GM12874 (cell line): Measurements from ENCODE around the gene GATAD2A.

Experiments used
- TF ChIP-seq, protein P1 (sequence below): IDR thresholded peaks from 2 replicates; pipeline ENCODE4 v1.5.1; 2011; ENCODE audit warnings: low read depth, mild to moderate bottlenecking, control low read depth, low read length, moderate library complexity; ENCODE audit not compliant: insufficient read depth

Gene GATAD2A

DNA sequence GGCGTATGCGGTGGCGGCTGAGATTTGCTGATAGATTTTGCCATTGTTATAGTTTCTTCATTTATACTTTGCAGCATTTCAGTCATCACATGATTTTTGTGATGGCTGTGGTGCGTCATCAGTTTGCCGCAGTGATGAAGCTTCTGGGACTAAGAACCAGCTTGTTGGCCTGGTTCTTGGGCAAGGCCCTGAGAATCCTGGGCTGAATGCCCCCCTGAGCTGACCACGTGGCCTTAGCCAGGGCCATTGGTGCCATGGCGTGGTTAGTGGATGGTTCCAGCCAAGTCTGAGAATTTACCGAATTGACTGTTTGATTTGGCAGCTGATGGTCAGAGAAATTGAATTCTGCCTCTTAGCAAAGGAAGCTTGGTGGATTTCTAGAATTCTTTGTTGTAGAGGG lies 17.8 kb downstream of the GATAD2A start:
- TF ChIP-seq, protein P1, sequence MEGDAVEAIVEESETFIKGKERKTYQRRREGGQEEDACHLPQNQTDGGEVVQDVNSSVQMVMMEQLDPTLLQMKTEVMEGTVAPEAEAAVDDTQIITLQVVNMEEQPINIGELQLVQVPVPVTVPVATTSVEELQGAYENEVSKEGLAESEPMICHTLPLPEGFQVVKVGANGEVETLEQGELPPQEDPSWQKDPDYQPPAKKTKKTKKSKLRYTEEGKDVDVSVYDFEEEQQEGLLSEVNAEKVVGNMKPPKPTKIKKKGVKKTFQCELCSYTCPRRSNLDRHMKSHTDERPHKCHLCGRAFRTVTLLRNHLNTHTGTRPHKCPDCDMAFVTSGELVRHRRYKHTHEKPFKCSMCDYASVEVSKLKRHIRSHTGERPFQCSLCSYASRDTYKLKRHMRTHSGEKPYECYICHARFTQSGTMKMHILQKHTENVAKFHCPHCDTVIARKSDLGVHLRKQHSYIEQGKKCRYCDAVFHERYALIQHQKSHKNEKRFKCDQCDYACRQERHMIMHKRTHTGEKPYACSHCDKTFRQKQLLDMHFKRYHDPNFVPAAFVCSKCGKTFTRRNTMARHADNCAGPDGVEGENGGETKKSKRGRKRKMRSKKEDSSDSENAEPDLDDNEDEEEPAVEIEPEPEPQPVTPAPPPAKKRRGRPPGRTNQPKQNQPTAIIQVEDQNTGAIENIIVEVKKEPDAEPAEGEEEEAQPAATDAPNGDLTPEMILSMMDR: no peak

DNA sequence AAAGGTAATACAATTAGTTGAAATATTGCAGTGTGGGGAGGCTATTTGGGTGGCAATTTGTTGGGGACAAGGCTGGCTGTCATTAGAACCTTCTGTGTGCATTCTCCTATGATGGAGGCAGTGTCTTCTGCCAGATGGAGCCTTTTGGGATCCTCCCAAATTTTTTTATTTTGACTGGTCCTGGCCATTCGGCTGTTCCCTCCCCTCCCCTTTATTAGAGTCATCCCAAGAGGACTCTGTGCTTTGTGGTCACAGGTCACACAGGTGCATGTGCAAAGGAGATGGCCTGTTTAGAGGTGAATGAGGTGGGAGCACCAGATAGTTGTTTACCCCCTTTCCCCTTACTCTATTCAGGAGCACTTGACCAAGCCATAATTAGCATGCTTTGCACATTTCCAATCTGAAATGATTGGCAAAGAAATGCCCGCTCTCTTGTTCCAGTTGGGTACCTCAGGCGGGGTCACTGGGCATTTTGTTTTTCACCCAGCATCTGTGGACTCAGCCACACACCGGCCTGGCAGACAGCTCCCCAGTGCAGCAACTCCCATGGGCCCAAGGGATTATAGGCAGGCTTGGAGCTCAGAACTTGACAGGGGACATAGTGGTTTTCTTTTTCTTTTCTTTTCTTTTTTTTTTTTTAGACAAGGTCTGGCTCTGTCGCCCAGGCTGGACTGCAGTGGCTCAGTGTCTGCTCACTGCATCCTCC lies 19.8 kb downstream of the GATAD2A start:
- TF ChIP-seq, protein P1: no peak

DNA sequence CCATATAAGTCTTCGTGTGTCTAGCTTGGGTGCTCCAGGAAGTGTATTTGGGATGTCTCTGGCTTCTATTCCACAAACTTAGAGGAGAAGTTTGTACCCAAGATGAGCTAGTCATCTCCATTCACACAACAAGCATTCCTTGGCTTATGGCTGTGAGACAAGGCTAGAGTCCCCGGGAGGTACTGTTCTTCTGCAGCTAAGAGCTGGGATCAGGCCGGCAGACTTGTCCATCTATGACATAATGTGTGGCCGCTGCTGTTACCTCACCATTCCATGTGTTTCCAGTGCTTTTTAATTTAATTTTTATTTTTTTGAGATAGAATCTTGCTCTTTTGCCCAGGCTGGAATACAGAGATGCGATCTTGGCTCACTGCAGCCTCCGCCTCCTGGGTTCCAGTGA lies 20.7 kb downstream of the GATAD2A start:
- TF ChIP-seq, protein P1: no peak

DNA sequence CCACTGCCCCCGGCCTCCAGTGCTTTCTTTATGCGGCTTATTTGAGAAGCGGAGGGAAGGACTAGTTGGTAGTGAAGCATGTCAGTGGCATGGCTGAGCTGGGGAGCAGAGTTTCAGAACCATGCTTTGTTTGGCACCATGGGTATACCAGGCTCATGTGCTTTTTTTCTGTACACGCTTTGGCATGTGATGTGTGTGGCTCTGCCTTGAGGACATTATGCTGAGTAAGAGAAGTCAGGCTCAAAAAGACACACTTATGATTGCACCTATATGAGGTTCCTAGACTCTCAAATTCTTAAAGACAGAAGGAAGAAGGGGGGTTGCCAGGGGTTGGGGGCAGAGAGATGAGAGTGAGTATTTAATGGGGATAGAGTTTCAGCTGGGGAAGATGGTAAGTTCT lies 21.3 kb downstream of the GATAD2A start:
- TF ChIP-seq, protein P1: no peak

DNA sequence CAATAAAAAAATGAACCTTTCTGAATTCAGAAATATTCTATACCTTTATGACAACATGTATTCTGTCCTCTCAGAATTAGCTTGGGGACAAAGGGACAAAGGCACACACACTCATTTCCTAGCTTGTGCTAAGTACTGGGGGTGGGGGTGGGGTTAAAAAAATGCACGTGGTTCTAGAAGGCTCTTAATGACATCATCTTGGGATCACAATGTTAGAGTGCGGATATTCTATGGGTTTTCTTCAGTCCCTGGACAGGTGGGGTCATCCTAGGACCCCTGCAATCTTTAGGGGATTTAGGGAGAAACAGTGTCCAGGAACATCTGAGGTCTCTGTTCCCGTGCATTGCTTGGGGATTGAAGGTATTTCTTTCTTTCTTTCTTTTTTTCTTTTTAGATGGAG lies 21.8 kb downstream of the GATAD2A start:
- TF ChIP-seq, protein P1: no peak

DNA sequence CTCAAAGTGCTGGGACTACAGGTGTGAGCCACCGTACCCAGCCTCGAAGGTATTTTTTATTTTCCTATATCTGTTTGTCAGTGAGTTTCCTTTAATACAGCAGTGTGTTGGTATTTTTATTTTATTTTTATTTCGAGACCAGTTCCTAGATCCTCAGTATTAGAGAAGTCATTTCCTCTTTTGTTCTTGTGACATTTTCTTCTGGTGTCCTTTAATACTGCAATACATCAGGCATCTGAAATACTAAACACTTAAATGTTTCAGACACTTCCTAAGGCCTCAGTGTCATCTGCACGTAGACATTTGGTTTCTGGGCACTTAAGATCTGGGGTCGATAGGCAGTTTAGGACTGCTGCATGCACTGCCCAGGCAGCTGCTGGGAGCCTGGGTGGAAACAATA lies 22.5 kb downstream of the GATAD2A start:
- TF ChIP-seq, protein P1: no peak

DNA sequence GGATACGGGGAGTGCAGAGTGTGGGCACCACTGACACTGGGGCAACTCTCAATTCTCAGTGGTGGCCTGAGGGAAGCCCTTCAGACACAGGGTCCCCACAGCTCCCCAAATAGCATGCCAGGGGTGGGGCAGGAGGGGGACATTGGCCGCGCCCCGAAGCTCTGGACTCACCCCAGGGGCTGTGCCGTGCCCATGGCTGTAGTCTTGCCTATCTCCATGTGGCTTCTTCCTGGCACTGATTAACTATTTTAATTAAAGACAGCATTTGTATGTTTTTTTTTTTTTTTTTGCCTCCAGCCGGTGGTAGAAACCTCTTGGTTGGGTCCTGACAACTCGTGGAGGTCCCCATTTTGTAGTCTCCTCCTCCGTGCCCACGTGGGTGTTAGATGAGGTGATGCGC lies 23.3 kb downstream of the GATAD2A start:
- TF ChIP-seq, protein P1: no peak

DNA sequence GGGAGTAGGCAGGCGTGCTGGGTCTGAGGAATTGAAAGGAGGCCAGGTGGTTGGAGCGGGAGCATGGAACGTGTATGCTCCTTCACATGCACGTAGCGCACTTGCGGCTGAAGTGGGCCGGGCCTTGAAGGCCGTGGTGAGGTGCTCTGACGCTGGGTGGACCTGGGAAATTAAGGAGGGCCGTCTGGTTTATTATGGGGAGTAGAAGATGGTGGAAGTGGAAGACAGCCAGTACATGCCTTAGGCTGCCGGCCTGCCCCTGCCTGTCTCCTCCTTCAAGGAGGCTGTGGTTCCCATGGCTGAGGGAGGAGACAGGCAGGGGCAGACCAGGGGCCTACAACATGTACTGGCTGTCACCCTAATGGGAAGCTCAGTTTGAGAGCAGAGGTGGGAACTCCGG lies 23.9 kb downstream of the GATAD2A start:
- TF ChIP-seq, protein P1: no peak
